ENCODE results near the gene TMCC1.

DNA sequence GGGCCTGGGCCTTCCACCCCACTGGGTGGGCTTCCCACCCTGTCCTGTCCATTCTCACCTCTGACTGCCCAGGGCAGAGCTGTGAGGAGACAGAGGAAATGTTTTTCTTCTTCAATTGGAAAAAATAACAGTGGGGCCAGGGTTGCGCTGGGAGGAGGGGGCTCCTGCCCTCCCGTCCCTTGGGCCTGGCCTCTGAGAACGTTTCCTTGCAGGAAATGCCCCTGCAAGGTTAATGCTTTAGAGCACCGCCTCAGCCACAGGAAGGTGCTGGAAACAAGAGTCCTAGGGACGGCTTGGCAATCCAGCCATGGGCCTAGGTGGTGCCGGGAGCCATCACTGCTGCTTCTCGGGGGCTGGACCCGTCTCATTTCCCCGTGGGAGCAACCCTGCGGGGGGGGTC is 283.2 kb downstream of the TMCC1 start:
- TF ChIP-seq, protein P1, sequence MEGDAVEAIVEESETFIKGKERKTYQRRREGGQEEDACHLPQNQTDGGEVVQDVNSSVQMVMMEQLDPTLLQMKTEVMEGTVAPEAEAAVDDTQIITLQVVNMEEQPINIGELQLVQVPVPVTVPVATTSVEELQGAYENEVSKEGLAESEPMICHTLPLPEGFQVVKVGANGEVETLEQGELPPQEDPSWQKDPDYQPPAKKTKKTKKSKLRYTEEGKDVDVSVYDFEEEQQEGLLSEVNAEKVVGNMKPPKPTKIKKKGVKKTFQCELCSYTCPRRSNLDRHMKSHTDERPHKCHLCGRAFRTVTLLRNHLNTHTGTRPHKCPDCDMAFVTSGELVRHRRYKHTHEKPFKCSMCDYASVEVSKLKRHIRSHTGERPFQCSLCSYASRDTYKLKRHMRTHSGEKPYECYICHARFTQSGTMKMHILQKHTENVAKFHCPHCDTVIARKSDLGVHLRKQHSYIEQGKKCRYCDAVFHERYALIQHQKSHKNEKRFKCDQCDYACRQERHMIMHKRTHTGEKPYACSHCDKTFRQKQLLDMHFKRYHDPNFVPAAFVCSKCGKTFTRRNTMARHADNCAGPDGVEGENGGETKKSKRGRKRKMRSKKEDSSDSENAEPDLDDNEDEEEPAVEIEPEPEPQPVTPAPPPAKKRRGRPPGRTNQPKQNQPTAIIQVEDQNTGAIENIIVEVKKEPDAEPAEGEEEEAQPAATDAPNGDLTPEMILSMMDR (IDR thresholded peaks at IDR 0.05) = no peak
- TF ChIP-seq POLR2A (IDR thresholded peaks at IDR 0.05) = no peak
